Measurements from ENCODE around the gene MRPL58. TPM values are rescaled to one million over a fixed set of nuclear protein-coding genes. Genes with fewer than 3 reads are reported as not detected.
"Not testable (repeated sequence)": the region's sequence is repeated elsewhere in the genome, so short reads cannot be mapped to it uniquely, and the experiment has no call there.

MRPL58 gene
- total RNA-seq, 1 donor, result 23.5 TPM

DNA sequence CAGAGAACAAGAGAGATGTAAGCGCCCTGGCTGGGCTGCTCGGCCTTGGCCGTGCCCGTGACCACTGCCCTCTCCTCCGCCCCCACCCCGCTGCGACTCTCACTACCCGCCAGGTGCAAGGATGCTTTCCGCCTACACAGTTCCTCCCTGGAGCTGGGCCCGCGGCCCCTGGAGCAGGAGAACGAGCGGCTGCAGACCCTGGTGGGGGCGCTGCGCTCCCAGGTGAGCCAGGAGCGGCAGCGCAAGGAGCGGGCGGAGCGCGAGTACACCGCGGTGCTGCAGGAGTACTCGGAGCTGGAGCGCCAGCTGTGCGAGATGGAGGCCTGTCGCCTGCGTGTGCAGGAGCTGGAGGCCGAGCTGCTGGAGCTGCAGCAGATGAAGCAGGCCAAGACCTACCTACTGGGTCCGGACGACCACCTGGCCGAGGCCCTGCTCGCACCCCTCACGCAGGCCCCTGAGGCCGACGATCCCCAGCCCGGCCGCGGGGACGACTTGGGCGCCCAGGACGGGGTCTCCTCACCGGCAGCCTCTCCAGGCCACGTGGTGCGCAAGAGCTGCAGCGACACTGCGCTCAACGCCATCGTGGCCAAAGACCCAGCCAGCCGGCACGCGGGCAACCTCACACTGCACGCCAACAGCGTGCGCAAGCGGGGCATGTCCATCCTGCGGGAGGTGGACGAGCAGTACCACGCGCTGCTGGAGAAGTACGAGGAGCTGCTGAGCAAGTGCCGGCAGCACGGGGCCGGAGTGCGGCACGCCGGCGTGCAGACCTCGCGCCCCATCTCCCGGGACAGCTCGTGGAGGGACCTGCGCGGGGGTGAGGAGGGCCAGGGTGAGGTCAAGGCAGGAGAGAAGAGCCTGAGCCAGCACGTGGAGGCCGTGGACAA lies 9.2 kb upstream of the MRPL58 start:
- H3K4me2 ChIP-seq (ENCODE audit: insufficient read depth, low read length), result no peak overlapping the region
- H3K27ac ChIP-seq (ENCODE audit: low read depth, low read length), result no peak overlapping the region
- peaks cover 2% of the 10 kb centered on the region for H4K20me1 ChIP-seq (ENCODE audit: insufficient read depth, low read length)
- DNase-seq (ENCODE audit: insufficient read length, low spot score, missing footprints), result no peak
- no peak overlapping the region for H3K4me3 ChIP-seq (ENCODE audit: insufficient read depth, low read length)
- no peaks in the 10 kb centered on the region for H3K9me3 ChIP-seq (ENCODE audit: low read depth, low read length)
- TF ChIP-seq, protein P1, sequence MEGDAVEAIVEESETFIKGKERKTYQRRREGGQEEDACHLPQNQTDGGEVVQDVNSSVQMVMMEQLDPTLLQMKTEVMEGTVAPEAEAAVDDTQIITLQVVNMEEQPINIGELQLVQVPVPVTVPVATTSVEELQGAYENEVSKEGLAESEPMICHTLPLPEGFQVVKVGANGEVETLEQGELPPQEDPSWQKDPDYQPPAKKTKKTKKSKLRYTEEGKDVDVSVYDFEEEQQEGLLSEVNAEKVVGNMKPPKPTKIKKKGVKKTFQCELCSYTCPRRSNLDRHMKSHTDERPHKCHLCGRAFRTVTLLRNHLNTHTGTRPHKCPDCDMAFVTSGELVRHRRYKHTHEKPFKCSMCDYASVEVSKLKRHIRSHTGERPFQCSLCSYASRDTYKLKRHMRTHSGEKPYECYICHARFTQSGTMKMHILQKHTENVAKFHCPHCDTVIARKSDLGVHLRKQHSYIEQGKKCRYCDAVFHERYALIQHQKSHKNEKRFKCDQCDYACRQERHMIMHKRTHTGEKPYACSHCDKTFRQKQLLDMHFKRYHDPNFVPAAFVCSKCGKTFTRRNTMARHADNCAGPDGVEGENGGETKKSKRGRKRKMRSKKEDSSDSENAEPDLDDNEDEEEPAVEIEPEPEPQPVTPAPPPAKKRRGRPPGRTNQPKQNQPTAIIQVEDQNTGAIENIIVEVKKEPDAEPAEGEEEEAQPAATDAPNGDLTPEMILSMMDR (IDR thresholded peaks at IDR 0.05; ENCODE audit: extremely low read depth, low read depth, low read length), result no peak
- no peaks in the 10 kb centered on the region for H3K4me1 ChIP-seq (ENCODE audit: insufficient read depth, low read length)
- peaks cover 4% of the 10 kb centered on the region for H3K79me2 ChIP-seq (ENCODE audit: insufficient read depth, low read length)
- H2AFZ ChIP-seq (ENCODE audit: low read length), result no peak overlapping the region
- peaks cover 27% of the 10 kb centered on the region for H3K36me3 ChIP-seq (ENCODE audit: insufficient read depth, low read length)
- no peaks in the 10 kb centered on the region for H3K27me3 ChIP-seq (ENCODE audit: insufficient read depth, low read length)

DNA sequence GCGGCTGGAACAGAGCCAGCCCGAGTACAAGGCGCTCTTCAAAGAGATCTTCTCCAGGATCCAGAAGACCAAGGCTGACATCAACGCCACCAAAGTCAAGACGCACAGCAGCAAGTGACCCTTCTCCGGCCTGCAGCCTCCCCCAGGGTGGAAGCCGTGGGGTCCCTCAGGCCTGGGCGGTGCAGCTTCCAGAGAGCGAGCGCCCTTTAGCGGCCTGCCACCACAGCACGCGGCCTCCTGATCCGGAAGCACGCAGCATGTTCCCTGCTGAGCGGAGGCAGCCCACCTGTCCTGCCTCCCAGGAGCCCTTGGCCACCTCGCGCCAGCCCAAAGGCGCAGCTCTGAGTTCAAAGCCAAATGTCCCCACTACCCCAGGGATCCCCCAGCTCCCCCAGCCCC lies 8.5 kb upstream of the MRPL58 start:
- TF ChIP-seq, protein P1 (IDR thresholded peaks at IDR 0.05; ENCODE audit: extremely low read depth, low read depth, low read length), result no peak
- no peak overlapping the region for H3K4me2 ChIP-seq (ENCODE audit: insufficient read depth, low read length)
- no peaks in the 10 kb centered on the region for H3K4me1 ChIP-seq (ENCODE audit: insufficient read depth, low read length)
- H3K27me3 ChIP-seq (ENCODE audit: insufficient read depth, low read length), result no peaks in the 10 kb centered on the region
- H3K79me2 ChIP-seq (ENCODE audit: insufficient read depth, low read length), result no peaks in the 10 kb centered on the region
- no peak for DNase-seq (ENCODE audit: insufficient read length, low spot score, missing footprints)
- no peak overlapping the region for H3K4me3 ChIP-seq (ENCODE audit: insufficient read depth, low read length)
- no peaks in the 10 kb centered on the region for H3K9me3 ChIP-seq (ENCODE audit: low read depth, low read length)
- no peak overlapping the region for H2AFZ ChIP-seq (ENCODE audit: low read length)
- no peak overlapping the region for H3K27ac ChIP-seq (ENCODE audit: low read depth, low read length)
- H3K36me3 ChIP-seq (ENCODE audit: insufficient read depth, low read length), result peaks cover 27% of the 10 kb centered on the region
- peaks cover 2% of the 10 kb centered on the region for H4K20me1 ChIP-seq (ENCODE audit: insufficient read depth, low read length)

- no peaks in the 10 kb centered on the region for H3K27me3 ChIP-seq (ENCODE audit: insufficient read depth, low read length)
- H3K9me3 ChIP-seq (ENCODE audit: low read depth, low read length), result no peaks in the 10 kb centered on the region
- no peak for DNase-seq (ENCODE audit: insufficient read length, low spot score, missing footprints)
- H3K79me2 ChIP-seq (ENCODE audit: insufficient read depth, low read length), result no peaks in the 10 kb centered on the region
- no peak overlapping the region for H3K4me2 ChIP-seq (ENCODE audit: insufficient read depth, low read length)
- H3K4me3 ChIP-seq (ENCODE audit: insufficient read depth, low read length), result no peak overlapping the region
- H3K27ac ChIP-seq (ENCODE audit: low read depth, low read length), result no peak overlapping the region
- TF ChIP-seq, protein P1 (IDR thresholded peaks at IDR 0.05; ENCODE audit: extremely low read depth, low read depth, low read length), result no peak
- peaks cover 27% of the 10 kb centered on the region for H3K36me3 ChIP-seq (ENCODE audit: insufficient read depth, low read length)
- peaks cover 2% of the 10 kb centered on the region for H4K20me1 ChIP-seq (ENCODE audit: insufficient read depth, low read length)
- H2AFZ ChIP-seq (ENCODE audit: low read length), result no peak overlapping the region
- no peaks in the 10 kb centered on the region for H3K4me1 ChIP-seq (ENCODE audit: insufficient read depth, low read length)
Measured at GRCh38 chr17:75004371-75004770, 8.1 kb upstream of the MRPL58 start.

GRCh38 chr17:75005291-75005690 lies 7.2 kb upstream of the MRPL58 start:
- DNase-seq (ENCODE audit: insufficient read length, low spot score, missing footprints), result no peak
- no peak overlapping the region for H3K4me3 ChIP-seq (ENCODE audit: insufficient read depth, low read length)
- TF ChIP-seq, protein P1 (IDR thresholded peaks at IDR 0.05; ENCODE audit: extremely low read depth, low read depth, low read length), result no peak
- H3K4me2 ChIP-seq (ENCODE audit: insufficient read depth, low read length), result no peak overlapping the region
- no peak overlapping the region for H3K27ac ChIP-seq (ENCODE audit: low read depth, low read length)
- no peak overlapping the region for H2AFZ ChIP-seq (ENCODE audit: low read length)
- H3K9me3 ChIP-seq (ENCODE audit: low read depth, low read length), result no peaks in the 10 kb centered on the region
- H3K79me2 ChIP-seq (ENCODE audit: insufficient read depth, low read length), result no peaks in the 10 kb centered on the region
- H4K20me1 ChIP-seq (ENCODE audit: insufficient read depth, low read length), result peaks cover 2% of the 10 kb centered on the region
- H3K36me3 ChIP-seq (ENCODE audit: insufficient read depth, low read length), result peaks cover 24% of the 10 kb centered on the region
- H3K27me3 ChIP-seq (ENCODE audit: insufficient read depth, low read length), result no peaks in the 10 kb centered on the region
- H3K4me1 ChIP-seq (ENCODE audit: insufficient read depth, low read length), result no peaks in the 10 kb centered on the region

DNA sequence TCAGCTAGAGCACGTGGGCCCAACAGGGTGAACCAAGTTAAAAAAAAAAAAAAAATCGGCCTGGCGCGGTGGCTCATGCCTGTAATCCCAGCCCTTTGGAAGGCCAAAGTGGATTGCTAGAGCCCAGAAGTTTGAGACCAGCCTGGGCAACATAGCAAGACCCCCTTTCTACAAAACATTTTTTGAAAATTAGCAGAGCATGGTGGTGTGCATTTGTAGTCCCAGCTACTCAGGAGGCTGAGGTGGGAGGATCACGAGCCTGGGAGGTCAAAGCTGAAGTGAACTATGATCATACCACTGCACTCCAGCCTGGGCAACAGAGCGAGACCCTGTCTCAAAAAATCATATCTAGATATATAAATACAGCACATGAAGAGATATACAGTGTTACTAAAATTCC lies 6.4 kb upstream of the MRPL58 start:
- H3K4me2 ChIP-seq (ENCODE audit: insufficient read depth, low read length); DNase-seq (ENCODE audit: insufficient read length, low spot score, missing footprints); H2AFZ ChIP-seq (ENCODE audit: low read length); H4K20me1 ChIP-seq (ENCODE audit: insufficient read depth, low read length); H3K4me3 ChIP-seq (ENCODE audit: insufficient read depth, low read length); H3K9me3 ChIP-seq (ENCODE audit: low read depth, low read length); H3K79me2 ChIP-seq (ENCODE audit: insufficient read depth, low read length); H3K27ac ChIP-seq (ENCODE audit: low read depth, low read length); H3K27me3 ChIP-seq (ENCODE audit: insufficient read depth, low read length); H3K4me1 ChIP-seq (ENCODE audit: insufficient read depth, low read length): not testable (repeated sequence)
- peaks cover 23% of the 10 kb centered on the region for H3K36me3 ChIP-seq (ENCODE audit: insufficient read depth, low read length)

All from osteoblast (primary cell).